Nephron progenitor cell (in vitro differentiated cells): ENCODE measurements around the gene UGT3A1.

Experiments
- DNase-seq: peaks from one replicate; pipeline ENCODE4 v3.0.0; 2021
- H3K27ac Mint-ChIP-seq: 2 replicates; pipeline ENCODE4 v1.8.0; 2021; ENCODE audit warnings: mild to moderate bottlenecking, moderate library complexity, mixed read lengths
- H3K27me3 Mint-ChIP-seq: 2 replicates; pipeline ENCODE4 v1.8.0; 2021; ENCODE audit warnings: mild to moderate bottlenecking, low read depth, mixed read lengths; ENCODE audit not compliant: poor library complexity
- H3K36me3 Mint-ChIP-seq: 2 replicates; pipeline ENCODE4 v1.8.0; 2021; ENCODE audit warnings: low read depth, mixed read lengths
- H3K4me1 Mint-ChIP-seq: 2 replicates; pipeline ENCODE4 v1.8.0; 2021; ENCODE audit warnings: mixed read lengths
- H3K4me3 Mint-ChIP-seq: 2 replicates; pipeline ENCODE4 v1.8.0; 2021; ENCODE audit warnings: mild to moderate bottlenecking, moderate library complexity, mixed read lengths
- H3K9me3 Mint-ChIP-seq: 2 replicates; pipeline ENCODE4 v1.8.0; 2021; ENCODE audit warnings: mild to moderate bottlenecking, moderate library complexity, mixed read lengths
- TF ChIP-seq, protein P1 (sequence below): fragments of 200-600 bp; sonication (generic); IDR thresholded peaks from 2 replicates; pipeline ENCODE4 v1.5.0; 2021; ENCODE audit warnings: antibody characterized with exemption

Gene UGT3A1

DNA sequence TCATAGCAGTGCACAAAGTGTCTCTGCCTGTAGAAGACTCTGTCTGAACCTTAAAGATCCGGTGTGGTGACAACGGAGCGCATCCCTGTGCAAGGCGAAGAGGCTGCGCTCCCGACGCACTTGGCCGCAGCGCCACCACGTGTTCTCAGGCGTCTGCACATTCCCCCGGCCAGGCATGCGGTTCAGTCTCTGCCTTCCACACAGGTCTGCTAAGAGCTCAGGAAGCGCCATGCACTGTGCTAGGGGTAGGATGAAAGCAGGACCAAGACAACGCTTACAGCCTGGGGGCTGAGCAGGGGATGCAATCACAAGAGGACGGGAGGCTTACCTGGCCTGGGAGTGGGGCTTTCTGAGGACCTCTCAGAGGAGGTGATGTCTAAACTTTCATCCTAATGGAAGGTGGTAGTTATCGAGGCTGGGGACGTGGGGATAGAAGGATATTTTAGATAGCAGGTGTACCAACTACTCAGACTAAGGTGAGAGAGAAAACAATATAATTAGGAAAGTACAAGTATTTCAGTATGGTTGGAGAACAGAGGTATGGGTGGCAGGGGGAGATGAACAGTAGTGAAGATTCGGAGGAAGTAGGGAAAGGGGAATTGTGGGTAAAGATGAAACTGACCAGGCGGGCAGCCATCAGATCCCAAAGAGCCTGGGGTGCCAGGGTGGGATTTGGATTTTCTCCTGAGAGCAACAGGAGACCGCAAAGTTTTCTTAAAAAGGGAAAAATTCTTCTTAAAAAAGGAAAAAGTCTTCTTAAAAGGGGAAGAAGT is 66.1 kb downstream of the UGT3A1 start:
- H3K36me3 Mint-ChIP-seq = no peaks in the 10 kb centered on the region

DNA sequence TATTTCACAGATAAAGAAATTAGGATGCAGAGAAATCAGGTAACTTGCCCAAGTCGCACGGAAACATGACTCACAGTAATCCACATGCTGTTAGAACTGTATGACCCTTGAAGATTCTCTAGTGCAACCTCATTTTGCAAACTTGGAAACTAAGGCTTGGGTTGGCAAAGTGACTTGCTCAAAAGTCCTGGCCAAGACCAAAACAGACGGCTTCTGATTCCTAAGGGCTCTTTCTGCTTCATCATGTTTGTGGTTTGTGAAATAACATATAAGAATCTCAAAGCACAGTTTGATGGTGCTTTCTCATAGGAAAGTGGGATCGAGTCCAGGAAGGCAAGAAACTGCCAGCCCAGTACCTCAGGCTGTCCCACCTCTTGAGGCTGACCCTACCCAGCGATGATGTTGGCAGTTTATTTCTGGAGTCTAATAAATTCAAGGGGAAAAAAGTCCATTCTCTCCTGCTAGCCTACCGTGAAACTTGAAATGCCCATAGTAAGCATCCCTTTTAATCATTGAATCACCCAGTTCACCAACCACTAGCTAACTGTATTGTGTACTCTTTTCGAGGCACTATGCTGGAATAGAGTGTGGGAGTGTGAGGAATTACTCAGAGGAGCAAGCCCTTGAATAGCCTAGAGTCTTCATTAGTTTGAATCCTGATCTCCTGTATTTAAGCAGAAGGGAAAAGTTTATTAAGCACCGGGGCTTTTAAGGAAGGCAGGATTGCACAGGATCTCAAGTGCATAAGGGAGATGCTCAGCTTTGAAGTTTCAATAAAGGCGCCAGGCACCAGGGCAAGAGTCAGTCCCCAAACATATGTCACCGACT is 66.9 kb downstream of the UGT3A1 start:
- no peak overlapping the region for H3K27ac Mint-ChIP-seq
- H3K36me3 Mint-ChIP-seq = no peaks in the 10 kb centered on the region
- TF ChIP-seq, protein P1, sequence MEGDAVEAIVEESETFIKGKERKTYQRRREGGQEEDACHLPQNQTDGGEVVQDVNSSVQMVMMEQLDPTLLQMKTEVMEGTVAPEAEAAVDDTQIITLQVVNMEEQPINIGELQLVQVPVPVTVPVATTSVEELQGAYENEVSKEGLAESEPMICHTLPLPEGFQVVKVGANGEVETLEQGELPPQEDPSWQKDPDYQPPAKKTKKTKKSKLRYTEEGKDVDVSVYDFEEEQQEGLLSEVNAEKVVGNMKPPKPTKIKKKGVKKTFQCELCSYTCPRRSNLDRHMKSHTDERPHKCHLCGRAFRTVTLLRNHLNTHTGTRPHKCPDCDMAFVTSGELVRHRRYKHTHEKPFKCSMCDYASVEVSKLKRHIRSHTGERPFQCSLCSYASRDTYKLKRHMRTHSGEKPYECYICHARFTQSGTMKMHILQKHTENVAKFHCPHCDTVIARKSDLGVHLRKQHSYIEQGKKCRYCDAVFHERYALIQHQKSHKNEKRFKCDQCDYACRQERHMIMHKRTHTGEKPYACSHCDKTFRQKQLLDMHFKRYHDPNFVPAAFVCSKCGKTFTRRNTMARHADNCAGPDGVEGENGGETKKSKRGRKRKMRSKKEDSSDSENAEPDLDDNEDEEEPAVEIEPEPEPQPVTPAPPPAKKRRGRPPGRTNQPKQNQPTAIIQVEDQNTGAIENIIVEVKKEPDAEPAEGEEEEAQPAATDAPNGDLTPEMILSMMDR = no peak
- H3K27me3 Mint-ChIP-seq = peaks cover 84% of the 10 kb centered on the region
- no peak overlapping the region for H3K4me3 Mint-ChIP-seq
- H3K9me3 Mint-ChIP-seq = peaks cover 3% of the 10 kb centered on the region
- no peak for DNase-seq
- H3K4me1 Mint-ChIP-seq = peaks cover 4% of the 10 kb centered on the region

More for the DNA sequence above, 66.1 kb downstream of the UGT3A1 start:
- peak; percentile 73 for DNase-seq
- H3K27ac Mint-ChIP-seq = no peak overlapping the region
- peaks cover 82% of the 10 kb centered on the region for H3K27me3 Mint-ChIP-seq
- peak overlapping the region; percentile 59 for H3K4me3 Mint-ChIP-seq
- H3K9me3 Mint-ChIP-seq = no peaks in the 10 kb centered on the region
- TF ChIP-seq, protein P1 = peak; percentile 61
- H3K4me1 Mint-ChIP-seq = peaks cover 4% of the 10 kb centered on the region

DNA sequence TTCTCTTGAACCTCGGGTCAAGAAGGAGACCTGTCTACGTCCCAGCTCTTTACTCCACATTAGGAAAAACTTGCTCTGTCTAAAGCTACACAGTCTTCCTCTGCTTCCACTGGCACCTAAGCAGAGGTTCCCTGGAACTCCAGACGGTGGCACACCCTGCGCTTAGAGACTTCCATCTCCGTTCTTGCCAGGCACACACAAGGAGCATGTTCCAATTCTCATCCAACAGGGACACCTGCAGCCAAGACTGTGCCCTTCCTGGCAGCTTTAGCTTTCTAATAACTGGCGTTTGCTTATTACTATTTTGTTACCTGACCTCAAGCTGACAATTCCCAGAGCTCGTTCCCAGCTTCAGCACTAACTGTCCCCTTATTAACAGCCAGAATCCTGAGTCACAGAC is 68.7 kb downstream of the UGT3A1 start:
- peaks cover 4% of the 10 kb centered on the region for H3K4me1 Mint-ChIP-seq
- no peak for DNase-seq
- peaks cover 67% of the 10 kb centered on the region for H3K27me3 Mint-ChIP-seq
- H3K36me3 Mint-ChIP-seq = no peaks in the 10 kb centered on the region
- H3K9me3 Mint-ChIP-seq = peaks cover 7% of the 10 kb centered on the region
- TF ChIP-seq, protein P1 = no peak
- no peak overlapping the region for H3K4me3 Mint-ChIP-seq
- no peak overlapping the region for H3K27ac Mint-ChIP-seq

DNA sequence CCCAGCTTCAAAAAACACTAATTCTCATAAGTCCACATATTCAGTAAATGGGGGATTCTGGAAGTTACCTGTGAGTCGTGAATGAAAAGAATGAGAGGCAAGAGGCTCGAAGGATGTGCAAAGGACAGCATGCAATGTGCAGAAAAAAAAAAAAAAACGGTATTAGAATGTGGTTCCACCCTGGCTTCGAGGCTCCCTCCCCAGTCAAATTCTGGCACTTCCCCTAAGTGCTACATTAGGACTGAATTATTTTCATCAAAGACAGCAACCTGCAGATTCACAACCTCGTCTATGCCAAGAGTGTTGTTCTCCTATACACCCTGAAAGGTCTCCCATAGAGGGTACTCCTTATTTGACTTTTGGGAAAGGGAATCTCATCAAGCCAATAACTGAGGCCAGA is 69.3 kb downstream of the UGT3A1 start:
- Mint-ChIP-seq H3K4me3 (no peak overlapping the region), H3K9me3 (peaks cover 7% of the 10 kb centered on the region), H3K27ac (no peak overlapping the region), H3K27me3 (peaks cover 64% of the 10 kb centered on the region), H3K36me3 (no peaks in the 10 kb centered on the region), H3K4me1 (peaks cover 4% of the 10 kb centered on the region)
- TF ChIP-seq, protein P1 = no peak
- no peak for DNase-seq

DNA sequence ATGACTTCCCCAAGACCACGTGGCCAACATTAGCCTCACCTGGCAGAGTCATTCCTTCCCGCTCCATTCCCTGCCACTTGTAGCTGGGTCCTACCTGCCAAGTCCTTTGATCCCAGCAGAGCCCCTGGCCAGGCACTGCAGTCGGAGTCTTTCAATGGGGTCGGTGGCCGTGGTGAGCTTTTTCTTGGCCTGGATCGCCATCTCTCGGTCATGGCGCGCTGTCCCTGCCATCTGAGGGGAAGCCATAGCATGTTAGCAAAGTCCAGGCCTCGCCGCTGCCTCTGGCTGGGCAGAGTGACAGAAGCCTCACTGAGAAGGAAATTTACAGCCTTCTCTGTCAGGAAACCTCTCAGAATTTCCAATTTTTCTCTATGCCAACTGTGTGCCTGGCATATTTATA is 70.3 kb downstream of the UGT3A1 start:
- Mint-ChIP-seq H3K36me3 (no peaks in the 10 kb centered on the region), H3K27ac (no peak overlapping the region), H3K27me3 (peaks cover 53% of the 10 kb centered on the region), H3K4me1 (peaks cover 4% of the 10 kb centered on the region), H3K4me3 (no peak overlapping the region), H3K9me3 (peaks cover 12% of the 10 kb centered on the region)
- TF ChIP-seq, protein P1 = no peak
- peak; percentile 12 for DNase-seq
